GM19035 (cell line): ENCODE results near the gene SDC4.
A peak's percentile ranks its signal among the peaks of the same experiment; 100 is the strongest.
"Not testable (repeated sequence)": the region's sequence is repeated elsewhere in the genome, so short reads cannot be mapped to it uniquely, and the experiment has no call there.

Experiments
- ATAC-seq: cut with Tn5 transposase; IDR thresholded peaks from one replicate; pipeline ENCODE4 v1.9.1; 2021; ENCODE audit not compliant: unreplicated experiment

SDC4 gene

DNA sequence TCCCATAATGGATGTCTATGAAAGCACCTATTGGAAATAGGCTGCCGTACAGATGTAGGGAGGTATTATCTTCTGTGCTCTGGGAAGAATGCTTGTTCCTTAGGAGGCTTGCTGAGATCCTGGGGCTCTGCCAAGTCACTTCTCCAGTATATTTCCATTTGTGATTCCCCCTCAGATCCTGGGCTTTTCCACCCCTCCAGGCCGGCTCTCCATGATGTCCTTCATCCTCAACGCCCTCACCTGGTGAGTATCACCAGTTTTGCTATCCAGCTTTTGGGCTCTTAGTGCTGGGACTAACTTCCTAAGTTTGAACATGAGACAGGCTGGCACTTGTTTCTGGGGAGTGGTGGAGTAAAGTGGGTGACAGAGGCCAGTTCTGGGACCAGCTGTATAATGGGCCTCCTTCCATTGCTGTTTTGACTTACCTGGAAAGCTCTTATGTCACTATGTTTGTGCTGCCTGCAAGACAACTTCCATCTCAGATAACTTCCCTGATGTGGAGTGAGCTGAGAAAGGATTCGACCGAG lies 17.3 kb upstream of the SDC4 start:
- ATAC-seq, result no peak

DNA sequence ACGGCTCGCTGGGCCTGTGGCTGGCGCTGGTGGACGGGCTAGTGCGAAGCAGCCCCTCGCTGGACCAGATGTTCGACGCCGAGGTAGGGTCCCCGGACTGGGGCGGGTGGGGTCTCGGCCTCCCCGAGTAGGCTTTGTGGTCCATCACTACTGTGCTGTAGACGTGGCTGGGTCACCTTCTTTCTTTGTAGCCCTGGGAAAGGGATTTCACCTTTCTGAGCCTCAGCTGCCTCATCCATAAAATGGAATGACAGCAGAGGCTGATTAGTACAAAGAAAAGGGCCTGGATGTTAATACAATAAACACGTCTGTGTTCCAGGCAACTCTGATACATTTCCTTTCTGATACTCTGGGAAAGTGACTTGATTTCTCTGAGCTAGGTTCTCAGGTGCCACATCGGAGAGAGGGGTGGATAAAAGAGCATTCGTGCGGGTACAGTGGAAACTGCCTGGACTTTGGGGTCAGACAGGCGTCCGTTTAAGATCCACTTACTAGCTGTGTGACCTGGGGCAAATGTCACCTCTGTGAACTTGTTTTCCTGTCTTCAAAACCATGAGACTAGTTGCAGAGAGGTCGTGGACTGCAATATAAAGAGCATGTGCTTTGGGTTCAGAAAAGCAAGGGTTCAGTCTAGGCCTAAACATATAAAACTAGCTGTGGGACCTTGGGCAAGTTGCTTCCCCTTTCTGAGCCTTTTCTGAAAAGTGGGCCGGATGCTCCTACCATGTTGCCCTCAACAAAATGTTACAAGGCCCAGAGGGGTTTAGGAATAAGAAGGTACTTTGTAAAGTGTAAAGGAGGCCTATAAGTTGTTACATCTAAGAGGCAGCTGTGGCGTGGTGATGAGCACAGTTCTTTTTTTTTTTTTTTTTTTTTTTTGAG lies 15.6 kb upstream of the SDC4 start:
- ATAC-seq, result no peak

DNA sequence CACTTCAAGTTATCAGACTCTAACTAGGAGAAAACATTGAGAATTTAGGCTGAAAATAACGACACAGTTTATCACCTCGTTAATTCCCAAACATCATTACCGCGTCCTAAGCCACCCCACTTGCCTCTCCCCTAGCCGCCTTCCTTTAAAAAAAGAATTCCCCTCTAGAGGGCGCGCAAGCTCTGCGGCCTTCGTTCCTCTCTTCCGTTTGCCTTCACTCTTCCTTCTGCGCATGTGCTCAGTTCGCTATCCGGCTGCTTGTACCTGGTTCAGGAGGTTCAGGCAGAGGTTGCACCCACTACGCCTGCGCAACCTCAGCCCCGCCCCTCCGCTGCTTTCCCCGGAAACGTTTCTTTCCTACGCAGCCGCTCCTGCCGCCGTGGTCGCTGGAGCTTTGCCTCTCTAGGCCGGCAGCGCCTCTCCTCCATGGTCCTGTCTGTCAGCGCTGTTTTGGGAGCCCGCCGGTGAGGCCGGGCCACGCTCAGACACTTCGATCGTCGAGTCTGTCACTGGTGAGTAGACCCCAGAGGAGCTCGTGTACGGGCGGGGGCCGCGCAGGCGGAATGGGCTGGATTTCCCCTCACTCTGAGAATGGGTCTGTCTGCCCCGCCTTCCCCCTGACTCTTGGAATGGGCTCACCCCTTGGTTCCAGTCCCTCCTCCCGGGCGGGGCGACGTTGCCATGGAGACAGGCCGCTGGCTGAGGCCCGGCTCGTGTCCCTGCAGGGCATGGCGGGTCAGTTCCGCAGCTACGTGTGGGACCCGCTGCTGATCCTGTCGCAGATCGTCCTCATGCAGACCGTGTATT lies 14.8 kb upstream of the SDC4 start, which contains the start of gene SYS1:
TSS of gene SYS1 (plus strand) at position 353 of the 807 bp plus-strand sequence. CDS start at position 729, 376 bp downstream.
- peak; percentile 85 for ATAC-seq

DNA sequence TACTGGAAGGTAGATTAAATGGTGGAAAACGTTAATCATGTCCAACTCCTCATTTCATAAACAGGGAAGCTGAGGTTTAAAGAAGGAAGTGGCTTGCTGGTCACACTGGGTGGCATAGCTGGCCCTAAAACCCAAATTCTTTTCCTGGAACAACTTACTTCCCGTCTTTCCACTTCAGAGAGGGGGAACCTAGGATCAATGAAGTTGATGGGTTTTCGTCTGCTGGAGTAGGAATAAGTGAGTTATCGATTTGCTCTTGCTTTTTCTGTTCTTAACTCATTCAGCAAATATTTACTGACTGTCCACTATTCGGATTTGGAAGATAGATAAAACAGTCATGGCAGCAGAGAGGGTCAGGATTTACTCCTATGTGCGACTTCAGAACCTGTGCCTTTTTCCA lies 13.6 kb upstream of the SDC4 start:
- no peak for ATAC-seq

DNA sequence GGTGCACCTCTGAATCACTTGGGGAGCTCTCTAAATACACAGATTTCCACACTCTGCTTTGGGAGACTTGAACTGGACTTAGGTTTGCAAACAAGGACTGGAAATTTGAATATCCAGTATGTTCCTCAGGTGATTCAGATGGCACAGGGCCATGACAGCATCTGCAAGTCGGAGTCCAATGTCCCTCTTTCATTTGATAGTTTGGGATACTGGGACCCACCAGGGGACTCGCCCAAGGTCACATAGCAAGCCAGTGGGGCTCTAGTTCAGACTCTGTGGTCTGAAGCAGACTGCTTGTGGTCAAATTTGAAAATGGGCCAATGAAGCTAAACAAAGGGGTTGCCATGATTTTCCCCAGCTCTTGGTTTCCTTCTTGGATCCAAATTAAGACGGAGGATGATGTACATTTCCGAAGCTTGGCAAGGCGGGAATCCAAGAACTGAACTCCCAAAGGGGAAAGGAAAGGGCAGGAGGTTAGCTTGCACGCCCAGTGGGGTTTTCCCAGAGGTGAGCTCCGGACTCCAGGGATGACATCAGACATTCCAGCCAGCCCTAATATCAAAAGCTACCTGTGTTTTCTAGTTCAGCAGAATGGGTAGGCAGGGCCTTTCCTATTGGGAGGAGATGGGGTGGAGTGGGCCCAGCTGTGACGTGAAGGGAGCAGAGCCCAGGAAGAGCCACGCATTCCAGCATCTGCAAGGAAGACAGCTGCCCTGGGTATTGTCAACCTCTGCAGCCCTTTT lies 11.4 kb upstream of the SDC4 start:
- ATAC-seq, result no peak

DNA sequence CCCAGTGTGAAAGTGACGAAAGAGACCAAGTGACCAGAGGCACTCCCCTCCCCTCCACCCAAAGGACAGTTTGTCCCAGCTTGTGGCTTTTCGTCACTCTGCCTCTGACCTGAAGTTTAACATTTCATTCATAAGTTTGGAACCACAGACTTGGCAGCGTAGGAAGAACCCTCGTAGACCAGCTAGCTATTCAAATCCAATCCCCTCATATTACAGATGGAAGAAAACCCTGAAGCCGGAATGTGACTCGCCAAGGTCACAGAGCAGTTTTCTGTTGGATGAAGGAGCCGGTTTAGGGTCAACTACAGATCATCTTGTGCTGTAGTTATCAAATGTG lies 10.8 kb upstream of the SDC4 start:
- no peak for ATAC-seq

DNA sequence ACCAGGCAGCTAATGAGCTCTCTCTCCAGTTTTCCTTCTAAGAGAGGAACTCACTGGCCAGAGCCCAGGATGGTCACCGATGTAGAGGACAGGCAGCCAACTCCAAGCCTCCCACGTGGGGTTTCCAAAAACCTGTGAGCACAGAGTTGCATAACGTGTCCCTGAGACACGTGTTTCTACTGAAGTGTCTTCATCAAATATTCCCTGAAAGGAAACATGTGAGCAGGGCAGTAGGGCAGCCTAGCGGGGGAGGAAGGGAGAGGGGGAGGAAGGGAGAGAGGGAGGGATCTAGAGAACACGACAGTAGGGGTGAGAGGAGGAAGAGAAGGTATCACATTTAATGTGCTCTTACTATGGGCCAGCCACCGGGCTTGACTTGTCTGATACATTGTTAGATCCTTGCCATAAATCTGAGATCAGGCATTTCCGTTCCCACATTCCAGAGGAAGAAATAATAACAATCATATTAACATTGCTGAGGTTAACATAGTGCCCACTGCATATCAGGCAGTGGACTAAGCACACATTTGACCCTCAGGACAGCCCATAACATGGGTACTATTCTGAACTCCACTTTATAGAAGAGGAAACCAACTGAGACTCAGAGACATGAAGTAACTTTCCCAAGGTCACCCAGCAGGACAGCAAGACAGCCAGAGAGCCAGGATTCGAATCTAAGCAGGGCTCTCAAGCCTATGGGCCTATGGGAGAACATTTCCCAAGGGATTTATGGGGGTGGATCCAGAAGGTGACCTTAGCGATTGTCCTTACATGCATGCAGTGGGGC lies 10.3 kb upstream of the SDC4 start:
- no peak for ATAC-seq

DNA sequence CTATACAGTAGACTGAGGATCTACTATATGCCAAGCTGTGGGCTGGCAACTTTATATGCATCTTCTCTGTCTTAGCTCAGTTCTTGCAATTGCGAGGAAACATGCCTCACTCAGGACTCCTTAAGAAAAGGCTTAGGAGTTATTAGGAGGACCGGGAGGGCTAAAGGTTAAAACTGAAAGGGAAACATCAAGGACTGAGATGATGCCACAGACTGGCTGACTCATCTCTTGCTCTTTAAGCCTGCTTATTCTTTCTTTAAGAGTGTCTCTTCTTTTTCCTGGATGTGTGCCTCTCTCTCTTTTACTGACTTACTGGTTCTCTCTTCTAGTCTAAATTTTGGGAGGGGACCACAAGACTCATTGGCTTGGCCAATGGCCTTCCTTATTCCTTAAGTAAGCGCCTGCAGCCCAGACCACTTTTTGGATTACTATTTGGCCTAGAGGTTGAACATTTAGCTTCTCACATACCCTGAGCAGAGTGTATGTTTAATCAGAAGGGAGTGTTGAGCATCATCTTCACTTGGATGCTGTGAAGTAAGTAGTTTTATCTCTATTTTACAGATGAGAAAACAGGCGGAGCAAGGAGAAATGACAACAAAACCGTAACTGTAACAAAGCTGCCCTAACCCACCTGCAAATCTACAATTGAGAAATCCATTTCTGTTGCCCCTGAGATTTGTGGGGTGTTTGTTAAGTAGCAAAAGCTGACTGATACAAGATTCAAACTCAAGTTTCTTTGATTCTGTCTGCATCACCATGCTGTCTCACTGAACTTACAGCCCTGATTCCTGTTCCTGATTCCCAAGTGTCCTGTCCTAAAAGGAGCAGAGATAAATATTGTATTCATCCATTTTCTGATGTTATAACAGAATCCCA lies 7.2 kb upstream of the SDC4 start:
- ATAC-seq, result no peak

DNA sequence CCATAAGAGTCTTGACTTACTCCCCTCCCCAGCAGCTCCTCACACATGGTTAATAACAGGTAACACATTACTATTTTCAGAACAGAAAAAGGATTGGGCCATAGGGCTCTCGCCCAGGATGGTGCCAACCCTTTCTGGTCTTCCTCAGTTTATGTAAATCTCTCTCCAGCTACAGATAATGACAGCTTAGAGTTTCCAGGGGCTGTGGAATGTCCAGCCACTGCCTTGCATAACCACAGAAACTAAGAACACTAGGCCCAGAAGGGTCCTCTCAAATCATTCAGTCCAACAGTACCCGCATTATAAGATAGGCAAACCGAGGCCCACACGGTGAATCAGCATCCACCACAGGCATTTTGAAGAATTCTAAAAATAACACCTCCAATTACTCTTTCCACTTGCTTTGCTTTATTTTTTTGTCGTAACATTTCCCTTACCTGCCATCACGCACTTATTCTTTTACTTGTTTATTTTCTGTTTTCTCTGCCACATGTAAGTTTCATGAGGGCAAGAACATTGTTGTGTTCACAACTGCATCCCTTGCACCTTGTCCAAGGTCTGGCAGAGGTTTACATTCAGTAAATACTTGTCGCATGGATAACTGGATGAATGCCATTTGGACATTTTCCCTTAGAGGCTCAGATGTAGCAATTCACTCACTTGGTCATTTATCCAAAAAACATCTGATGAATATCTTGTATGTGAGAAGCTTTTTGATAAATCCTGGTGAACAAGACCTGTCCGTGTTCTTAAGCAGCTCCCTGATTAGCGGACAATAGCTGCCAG lies 6.4 kb upstream of the SDC4 start:
- ATAC-seq, result no peak

DNA sequence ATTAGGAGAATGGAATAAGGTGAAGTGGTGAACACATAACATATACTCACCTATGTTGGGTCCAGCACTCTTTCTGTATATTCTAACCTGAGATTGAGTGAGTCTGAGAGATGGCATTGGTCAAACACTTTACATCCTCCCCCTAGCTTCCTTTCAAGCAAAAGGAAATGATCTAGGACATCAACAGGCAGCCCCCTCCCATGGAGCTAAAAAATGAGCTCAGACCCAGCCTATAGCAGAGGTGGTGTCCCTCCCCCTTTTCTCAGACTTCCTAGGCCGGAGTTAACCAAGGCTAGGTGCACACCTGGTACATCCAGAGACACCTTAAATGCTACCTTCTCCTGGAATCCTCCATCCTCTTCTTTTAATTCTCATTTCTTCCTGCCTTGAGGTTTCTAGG lies 5.5 kb upstream of the SDC4 start:
- ATAC-seq, result no peak

DNA sequence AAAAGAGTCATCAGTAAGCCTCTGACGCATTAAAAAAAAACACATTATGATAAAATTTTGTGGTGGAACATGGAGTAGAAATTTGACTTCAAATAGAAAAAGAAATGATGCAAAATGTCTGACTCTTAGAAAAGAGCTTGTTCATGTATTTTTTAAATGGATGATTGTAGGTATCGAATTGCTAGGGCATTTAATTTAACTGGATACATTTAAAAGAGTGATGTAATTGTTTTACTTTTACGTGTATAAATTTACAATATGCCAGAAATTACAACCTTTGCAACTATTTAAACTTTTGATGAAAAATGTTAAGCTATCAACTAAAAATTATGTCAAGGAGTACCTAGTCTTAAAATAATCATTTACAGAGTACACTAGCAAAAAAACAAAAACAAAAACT lies 4.5 kb upstream of the SDC4 start:
- no peak for ATAC-seq

DNA sequence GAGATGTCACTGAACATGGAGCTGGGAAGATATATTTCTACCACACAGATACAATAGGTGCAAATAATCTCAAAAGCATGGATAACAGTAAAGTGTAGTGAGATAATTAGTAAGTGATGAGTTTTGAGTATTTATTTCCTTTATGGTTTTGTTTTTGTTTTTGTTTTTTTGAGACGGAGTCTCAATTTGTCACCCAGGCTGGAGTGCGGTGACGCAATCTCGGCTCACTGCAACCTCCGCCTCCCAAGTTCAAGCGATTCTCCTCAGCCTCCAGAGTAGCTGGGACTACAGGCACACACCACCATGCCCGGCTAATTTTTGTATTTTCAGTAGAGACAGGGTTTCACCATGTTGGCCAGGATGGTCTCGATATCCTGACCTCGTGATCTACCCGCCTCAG lies 2.6 kb upstream of the SDC4 start:
- ATAC-seq, result not testable (repeated sequence)

DNA sequence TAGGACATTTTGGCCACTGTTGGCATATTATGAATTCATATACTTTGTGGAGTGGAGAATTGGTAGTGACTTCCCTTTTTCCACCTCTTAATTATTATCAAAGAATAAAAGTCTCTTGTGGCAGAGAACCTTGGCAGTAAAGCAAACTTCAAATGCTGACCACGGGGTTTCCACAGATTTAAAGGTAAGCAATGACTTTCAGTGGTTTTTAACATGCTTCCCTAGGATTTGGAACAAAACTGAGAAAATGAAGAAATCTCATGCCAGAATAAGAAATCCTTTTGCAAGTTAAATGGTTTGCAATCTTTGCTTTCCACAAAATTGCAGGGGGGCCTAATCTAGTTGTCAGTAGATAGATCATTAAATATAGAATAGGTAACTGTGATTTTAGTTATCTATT lies 2.0 kb upstream of the SDC4 start:
- no peak for ATAC-seq

DNA sequence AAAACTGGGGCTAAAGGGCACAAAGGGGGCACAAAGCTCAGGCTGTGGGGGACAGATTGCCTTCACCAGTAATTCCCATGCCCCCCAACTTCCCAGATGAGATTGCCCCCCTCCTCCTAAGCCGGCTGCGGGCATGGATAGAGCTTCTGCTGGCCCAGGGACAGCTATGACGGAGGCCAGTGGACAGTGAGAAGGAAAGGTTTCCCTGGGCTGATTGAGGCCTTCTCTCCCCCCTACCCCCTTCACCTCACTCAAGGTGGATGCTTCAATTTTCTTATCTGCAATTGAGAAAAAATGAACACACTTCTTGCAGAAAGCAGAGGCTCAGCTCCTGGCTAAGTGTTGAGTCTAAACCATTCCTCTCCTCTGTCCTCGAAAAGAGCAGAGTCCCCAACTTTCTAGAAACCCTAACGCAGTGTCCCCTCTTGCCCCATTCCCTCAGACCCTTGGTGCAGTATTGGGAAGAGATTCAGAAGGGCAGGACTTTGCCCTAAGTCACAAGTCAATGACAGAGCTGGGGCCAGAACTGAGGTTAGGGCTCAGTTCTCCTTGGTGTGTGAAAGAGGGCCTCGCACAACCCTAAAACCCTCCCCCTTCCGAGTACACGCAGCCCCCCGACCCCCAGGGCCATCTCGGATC lies 808 bp downstream of the SDC4 start:
- no peak for ATAC-seq

DNA sequence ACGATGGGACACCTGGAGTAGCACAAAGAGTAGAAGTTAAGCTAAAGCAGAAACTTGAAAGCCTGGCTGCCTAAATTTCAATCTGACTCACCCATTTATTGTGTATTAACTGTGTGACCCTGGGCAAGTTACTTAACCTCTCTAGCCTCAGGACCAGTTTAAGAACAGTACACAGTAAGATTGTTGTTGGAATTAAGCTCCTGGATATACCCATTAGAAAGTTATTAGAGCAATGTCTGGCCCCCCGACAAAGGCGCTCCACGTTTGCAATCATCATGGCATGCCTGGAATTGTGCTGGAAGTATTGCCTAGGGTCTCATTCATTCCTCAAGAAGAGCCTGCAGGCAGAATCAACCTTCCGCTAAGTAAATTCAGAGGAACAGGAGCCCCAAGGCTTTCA lies 1.4 kb downstream of the SDC4 start:
- no peak for ATAC-seq

DNA sequence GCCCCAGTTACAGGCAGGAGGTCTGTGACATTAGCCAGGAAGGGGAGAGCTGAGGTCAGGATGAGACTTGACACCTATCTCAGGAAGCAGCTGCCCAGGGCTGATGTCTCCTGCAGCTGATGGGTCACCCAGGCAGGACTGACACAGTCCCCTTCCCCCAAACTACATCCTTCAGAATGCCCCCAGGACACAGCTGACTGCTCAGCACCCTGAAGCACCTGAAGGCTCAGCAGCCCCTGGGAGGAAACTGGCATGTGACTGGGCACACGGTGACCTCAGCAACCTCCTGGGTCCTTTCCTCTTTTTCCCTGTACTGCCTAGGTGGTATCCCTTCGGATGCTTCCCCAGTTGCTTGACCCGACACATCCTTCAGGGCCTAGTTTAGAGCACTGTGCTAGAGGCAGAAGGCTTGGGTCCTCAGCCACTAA lies 1.9 kb downstream of the SDC4 start:
- no peak for ATAC-seq

DNA sequence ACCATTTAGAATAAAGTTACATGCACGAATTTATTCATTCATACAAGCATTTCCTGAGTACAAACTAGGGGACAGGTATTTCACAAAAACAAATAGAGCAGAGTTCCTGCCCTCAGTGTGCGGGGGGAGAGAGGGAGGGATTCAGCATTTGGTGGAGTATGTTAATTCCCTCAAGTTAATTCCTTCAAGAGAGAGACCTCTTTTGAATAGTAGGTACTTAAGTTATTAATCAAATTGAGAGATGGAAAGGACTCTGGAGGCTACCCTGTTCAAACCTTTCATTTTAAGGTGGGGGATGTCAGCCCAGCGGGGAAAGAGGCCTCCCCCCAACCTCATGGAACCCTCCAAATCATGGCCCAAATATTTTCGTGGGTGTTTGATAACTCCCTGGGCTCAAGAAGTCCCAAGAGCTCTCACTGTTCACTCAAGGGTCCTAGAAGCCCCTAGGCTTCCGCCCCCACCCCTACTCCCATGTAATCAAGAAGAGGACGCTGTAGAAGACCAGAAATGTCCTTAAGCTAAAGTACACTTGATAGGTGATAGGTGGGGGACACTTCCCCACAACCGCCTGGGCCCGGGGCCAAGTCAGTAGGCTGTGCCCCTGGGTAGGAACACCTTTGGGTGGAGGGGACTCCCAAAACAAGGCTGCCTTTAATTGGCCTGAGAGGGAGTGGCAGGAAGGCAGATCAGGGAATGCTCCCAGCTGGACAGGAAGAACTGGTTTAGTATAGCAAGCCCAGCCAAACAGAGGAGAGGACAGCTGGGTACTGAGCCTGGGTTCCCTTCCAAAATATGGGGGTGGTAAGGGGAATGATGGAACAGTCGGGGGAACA lies 2.9 kb downstream of the SDC4 start:
- ATAC-seq, result no peak
